Karpas-422 (cell line): ENCODE data around the gene AOC2. TPM values are rescaled to one million over a fixed set of nuclear protein-coding genes. Genes with fewer than 3 reads are reported as not detected.

ENCODE experiments used
- DNase-seq: peaks from one replicate; pipeline ENCODE4 v3.0.0-alpha.2; 2015
- H2AFZ ChIP-seq: fragments of 200-600 bp; sonication (generic); 2 replicates; pipeline ENCODE4 v1.6.1; 2014; ENCODE audit warnings: antibody characterized with exemption, low read length, mixed read lengths
- H3K27ac ChIP-seq: fragments of 200-600 bp; sonication (generic); 2 replicates; pipeline ENCODE4 v1.5.1; 2014; ENCODE audit warnings: mild to moderate bottlenecking, low read length, moderate library complexity
- H3K27me3 ChIP-seq: fragments of 200-600 bp; sonication (generic); 2 replicates; pipeline ENCODE4 v1.6.1; 2014; ENCODE audit warnings: low read length, mixed read lengths
- H3K36me3 ChIP-seq: fragments of 200-600 bp; sonication (generic); 2 replicates; pipeline ENCODE4 v1.6.1; 2014; ENCODE audit warnings: low read length, mixed read lengths; ENCODE audit not compliant: insufficient read depth
- H3K4me1 ChIP-seq: fragments of 200-600 bp; sonication (generic); 2 replicates; pipeline ENCODE4 v1.6.1; 2014; ENCODE audit warnings: mild to moderate bottlenecking, low read length, mixed read lengths
- H3K4me2 ChIP-seq: fragments of 200-600 bp; sonication (generic); 2 replicates; pipeline ENCODE4 v1.6.1; 2014; ENCODE audit warnings: low read length, low read depth, mild to moderate bottlenecking; ENCODE audit not compliant: poor library complexity, severe bottlenecking
- H3K4me3 ChIP-seq: fragments of 200-600 bp; sonication (generic); 2 replicates; pipeline ENCODE4 v1.5.1; 2014; ENCODE audit warnings: mild to moderate bottlenecking, antibody characterized with exemption, low read length, mixed read lengths
- H3K79me2 ChIP-seq: fragments of 200-600 bp; sonication (generic); 2 replicates; pipeline ENCODE4 v1.6.1; 2014; ENCODE audit warnings: mild to moderate bottlenecking, low read length, mixed read lengths
- H3K9ac ChIP-seq: fragments of 200-600 bp; sonication (generic); 2 replicates; pipeline ENCODE4 v1.6.0; 2014; ENCODE audit warnings: low read length
- H3K9me2 ChIP-seq: fragments of 200-600 bp; sonication (generic), shearing (Covaris generic); replicated peaks from 2 replicates; pipeline ENCODE4 v1.6.0; 2014; ENCODE audit warnings: mild to moderate bottlenecking, low read length, moderate library complexity; ENCODE audit not compliant: insufficient read depth
- H3K9me3 ChIP-seq: fragments of 300-700, 200-600 bp; sonication (generic); 2 replicates; pipeline ENCODE4 v1.6.1; 2014; ENCODE audit warnings: low read length, mixed read lengths
- H4K20me1 ChIP-seq: fragments of 200-600 bp; sonication (generic); 2 replicates; pipeline ENCODE4 v1.6.1; 2014; ENCODE audit warnings: mild to moderate bottlenecking, antibody characterized with exemption, low read length, low read depth; ENCODE audit not compliant: insufficient read depth
- total RNA-seq: library from RNA; depleted of rRNA; stranded (reverse); fragments of >200 nt; shearing (Covaris generic); gene quantifications from 2 replicates; pipeline ENCODE4 v1.2.3, GENCODE V29; 2014; ENCODE audit warnings: low replicate concordance

The AOC2 gene
- total RNA-seq, 1 experiment from 2014 or later, result 0.67 TPM

GRCh38 chr17:42841975-42842685 is 2.2 kb upstream of the AOC2 start:
- DNase-seq, result no peak
- H4K20me1 ChIP-seq, result peaks cover 36% of the 10 kb centered on the region; the same call in 1 of the 2 replicates
- H3K9ac ChIP-seq, result no peak overlapping the region
- H3K9me2 ChIP-seq, result no peaks in the 10 kb centered on the region
- no peak overlapping the region for H3K4me3 ChIP-seq
- H2AFZ ChIP-seq, result no peak overlapping the region
- H3K4me1 ChIP-seq, result no peaks in the 10 kb centered on the region
- no peaks in the 10 kb centered on the region for H3K27me3 ChIP-seq
- H3K27ac ChIP-seq, result no peak overlapping the region
- no peak overlapping the region for H3K4me2 ChIP-seq
- H3K79me2 ChIP-seq, result no peaks in the 10 kb centered on the region; the same call in 1 of the 2 replicates
- peaks cover 55% of the 10 kb centered on the region for H3K36me3 ChIP-seq
- no peaks in the 10 kb centered on the region for H3K9me3 ChIP-seq

- no peak for DNase-seq
- H3K27me3 ChIP-seq, result no peaks in the 10 kb centered on the region
Measured at GRCh38 chr17:42843358-42843934, 934 bp upstream of the AOC2 start.

GRCh38 chr17:42844761-42845555 is 578 bp downstream of the AOC2 start:
- no peaks in the 10 kb centered on the region for H3K9me2 ChIP-seq
- H3K4me2 ChIP-seq, result no peak overlapping the region
- H4K20me1 ChIP-seq, result peaks cover 26% of the 10 kb centered on the region; the same call in 1 of the 2 replicates
- peaks cover 35% of the 10 kb centered on the region for H3K36me3 ChIP-seq
- H3K9ac ChIP-seq, result no peak overlapping the region
- no peaks in the 10 kb centered on the region for H3K4me1 ChIP-seq
- H3K4me3 ChIP-seq, result no peak overlapping the region
- H2AFZ ChIP-seq, result no peak overlapping the region
- DNase-seq, result no peak
- no peaks in the 10 kb centered on the region for H3K27me3 ChIP-seq
- H3K27ac ChIP-seq, result no peak overlapping the region
- H3K9me3 ChIP-seq, result no peaks in the 10 kb centered on the region
- no peaks in the 10 kb centered on the region for H3K79me2 ChIP-seq

More at GRCh38 chr17:42843358-42843934, 934 bp upstream of the AOC2 start:
- Histone ChIP-seq H2AFZ (no peak overlapping the region), H4K20me1 (peaks cover 27% of the 10 kb centered on the region; the same call in 1 of the 2 replicates), H3K9me3 (no peaks in the 10 kb centered on the region), H3K4me3 (no peak overlapping the region), H3K9me2 (no peaks in the 10 kb centered on the region), H3K9ac (no peak overlapping the region), H3K4me1 (no peaks in the 10 kb centered on the region), H3K79me2 (no peaks in the 10 kb centered on the region), H3K4me2 (no peak overlapping the region), H3K36me3 (peaks cover 45% of the 10 kb centered on the region), H3K27ac (no peak overlapping the region)

- Histone ChIP-seq H3K4me2 (no peak overlapping the region), H3K4me3 (no peak overlapping the region), H2AFZ (no peak overlapping the region), H3K36me3 (peaks cover 35% of the 10 kb centered on the region), H3K79me2 (no peaks in the 10 kb centered on the region), H3K27ac (no peak overlapping the region), H3K27me3 (no peaks in the 10 kb centered on the region), H3K9me2 (no peaks in the 10 kb centered on the region), H3K4me1 (no peaks in the 10 kb centered on the region), H3K9me3 (no peaks in the 10 kb centered on the region), H3K9ac (no peak overlapping the region), H4K20me1 (peaks cover 26% of the 10 kb centered on the region; the same call in 1 of the 2 replicates)
- no peak for DNase-seq
Measured at GRCh38 chr17:42845556-42845917, 1.2 kb downstream of the AOC2 start.

GRCh38 chr17:42845918-42846593 is 1.7 kb downstream of the AOC2 start:
- no peak for DNase-seq
- H3K27me3 ChIP-seq, result no peaks in the 10 kb centered on the region

GRCh38 chr17:42846594-42847280 is 2.4 kb downstream of the AOC2 start:
- Histone ChIP-seq H3K9ac (no peak overlapping the region), H4K20me1 (peaks cover 26% of the 10 kb centered on the region; the same call in 1 of the 2 replicates), H3K27me3 (no peaks in the 10 kb centered on the region), H3K27ac (no peak overlapping the region), H3K4me1 (no peaks in the 10 kb centered on the region), H3K4me2 (no peak overlapping the region), H2AFZ (no peak overlapping the region), H3K9me2 (no peaks in the 10 kb centered on the region), H3K36me3 (peaks cover 28% of the 10 kb centered on the region), H3K9me3 (no peaks in the 10 kb centered on the region), H3K79me2 (no peaks in the 10 kb centered on the region), H3K4me3 (no peak overlapping the region)
- no peak for DNase-seq

More at GRCh38 chr17:42845918-42846593, 1.7 kb downstream of the AOC2 start:
- no peak overlapping the region for H3K4me2 ChIP-seq
- no peaks in the 10 kb centered on the region for H3K9me3 ChIP-seq
- H3K27ac ChIP-seq, result no peak overlapping the region
- H3K79me2 ChIP-seq, result no peaks in the 10 kb centered on the region
- no peaks in the 10 kb centered on the region for H3K9me2 ChIP-seq
- H3K4me1 ChIP-seq, result no peaks in the 10 kb centered on the region
- peaks cover 26% of the 10 kb centered on the region; the same call in 1 of the 2 replicates for H4K20me1 ChIP-seq
- H2AFZ ChIP-seq, result no peak overlapping the region
- H3K36me3 ChIP-seq, result peaks cover 35% of the 10 kb centered on the region
- H3K4me3 ChIP-seq, result no peak overlapping the region
- H3K9ac ChIP-seq, result no peak overlapping the region

- H3K9me2 ChIP-seq, result no peaks in the 10 kb centered on the region
- H3K79me2 ChIP-seq, result no peaks in the 10 kb centered on the region
- no peaks in the 10 kb centered on the region for H3K4me1 ChIP-seq
- H3K4me2 ChIP-seq, result no peak overlapping the region
- DNase-seq, result no peak
- no peak overlapping the region for H3K27ac ChIP-seq
- H4K20me1 ChIP-seq, result peaks cover 24% of the 10 kb centered on the region; the same call in 1 of the 2 replicates
- no peaks in the 10 kb centered on the region for H3K27me3 ChIP-seq
- no peaks in the 10 kb centered on the region for H3K9me3 ChIP-seq
- H2AFZ ChIP-seq, result no peak overlapping the region
- peaks cover 22% of the 10 kb centered on the region for H3K36me3 ChIP-seq
- no peak overlapping the region for H3K9ac ChIP-seq
- no peak overlapping the region for H3K4me3 ChIP-seq
Measured at GRCh38 chr17:42848093-42848492, 3.7 kb downstream of the AOC2 start.
